Hematopoietic multipotent progenitor cell treated with erythropoietin and hydrocortisone succinate and interleukin-3 and kit ligand, for 4 days (in vitro differentiated cells): Measurements from ENCODE around the gene ANTXR1.
A peak's percentile ranks its signal among the peaks of the same experiment; 100 is the strongest.

Experiments
- DNase-seq: peaks from one replicate; pipeline ENCODE4 v3.0.0-alpha.2; 2015

The ANTXR1 gene

GRCh38 chr2:69141061-69141460 lies 128.1 kb downstream of the ANTXR1 start:
- no peak for DNase-seq

- no peak for DNase-seq
Measured at GRCh38 chr2:69143748-69144360, 130.9 kb downstream of the ANTXR1 start.

GRCh38 chr2:69145204-69145603 lies 132.2 kb downstream of the ANTXR1 start:
- DNase-seq, result no peak

GRCh38 chr2:69147841-69148533 lies 135.0 kb downstream of the ANTXR1 start:
- no peak for DNase-seq

GRCh38 chr2:69149631-69150215 lies 136.7 kb downstream of the ANTXR1 start:
- DNase-seq, result peak; percentile 16

- no peak for DNase-seq
Measured at GRCh38 chr2:69151931-69152330, 139.0 kb downstream of the ANTXR1 start.

- no peak for DNase-seq
Measured at GRCh38 chr2:69152847-69153583, 140.0 kb downstream of the ANTXR1 start.

GRCh38 chr2:69154106-69154505 lies 141.1 kb downstream of the ANTXR1 start:
- DNase-seq, result peak; percentile 34

- DNase-seq, result no peak
Measured at GRCh38 chr2:69156624-69157023, 143.6 kb downstream of the ANTXR1 start.

- no peak for DNase-seq
Measured at GRCh38 chr2:69157441-69157840, 144.5 kb downstream of the ANTXR1 start.

- peak; percentile 7 for DNase-seq
Measured at GRCh38 chr2:69159986-69160385, 147.0 kb downstream of the ANTXR1 start.

GRCh38 chr2:69162057-69162456 lies 149.1 kb downstream of the ANTXR1 start:
- DNase-seq, result no peak

GRCh38 chr2:69163109-69163508 lies 150.1 kb downstream of the ANTXR1 start:
- DNase-seq, result peak; percentile 90

- DNase-seq, result no peak
Measured at GRCh38 chr2:69163556-69163955, 150.6 kb downstream of the ANTXR1 start.

GRCh38 chr2:69164061-69164778 lies 151.2 kb downstream of the ANTXR1 start:
- DNase-seq, result no peak

GRCh38 chr2:69165091-69165880 lies 152.3 kb downstream of the ANTXR1 start:
- peak; percentile 12 for DNase-seq

- no peak for DNase-seq
Measured at GRCh38 chr2:69166465-69166811, 153.5 kb downstream of the ANTXR1 start.

- no peak for DNase-seq
Measured at GRCh38 chr2:69166812-69167468, 154.0 kb downstream of the ANTXR1 start.

GRCh38 chr2:69167469-69167822 lies 154.5 kb downstream of the ANTXR1 start:
- no peak for DNase-seq

- no peak for DNase-seq
Measured at GRCh38 chr2:69168144-69168813, 155.3 kb downstream of the ANTXR1 start.
